Endothelial cell (in vitro differentiated cells): ENCODE measurements around the gene GAPT. TPM values are rescaled to one million over a fixed set of nuclear protein-coding genes. Genes with fewer than 3 reads are reported as not detected.

Source experiments
- DNase-seq: peaks from one replicate; pipeline ENCODE4 v3.0.0; 2021; ENCODE audit warnings: low spot score
- H3K27ac Mint-ChIP-seq: one replicate; pipeline ENCODE4 v1.8.0; 2021; ENCODE audit warnings: mixed read lengths, inconsistent platforms; ENCODE audit not compliant: unreplicated experiment
- H3K27me3 Mint-ChIP-seq: one replicate; pipeline ENCODE4 v1.8.0; 2021; ENCODE audit warnings: mild to moderate bottlenecking, moderate library complexity, mixed read lengths, inconsistent platforms; ENCODE audit not compliant: unreplicated experiment
- H3K36me3 Mint-ChIP-seq: one replicate; pipeline ENCODE4 v1.8.0; 2021; ENCODE audit warnings: mild to moderate bottlenecking, low read depth, mixed read lengths, inconsistent platforms; ENCODE audit not compliant: unreplicated experiment
- H3K4me1 Mint-ChIP-seq: one replicate; pipeline ENCODE4 v1.8.0; 2021; ENCODE audit warnings: mild to moderate bottlenecking, mixed read lengths, inconsistent platforms; ENCODE audit not compliant: unreplicated experiment
- H3K4me3 Mint-ChIP-seq: one replicate; pipeline ENCODE4 v1.8.0; 2021; ENCODE audit warnings: mild to moderate bottlenecking, mixed read lengths, inconsistent platforms; ENCODE audit not compliant: unreplicated experiment
- H3K9me3 Mint-ChIP-seq: one replicate; pipeline ENCODE4 v1.8.0; 2021; ENCODE audit warnings: mixed read lengths, inconsistent platforms; ENCODE audit not compliant: unreplicated experiment
- total RNA-seq: library from RNA; stranded (reverse); fragmentation: NEBNext Ultra II Directional; extraction: Animal tissue kit (Norgen Biotek cat#: 25700); gene quantifications from one replicate; pipeline ENCODE4 v1.2.1, GENCODE V29; 2021; ENCODE audit not compliant: unreplicated experiment
- TF ChIP-seq, protein P1 (sequence below): fragments of 200-600 bp; sonication (generic); IDR thresholded peaks from one replicate; pipeline ENCODE4 v1.5.0; 2021; ENCODE audit warnings: antibody characterized with exemption; ENCODE audit not compliant: unreplicated experiment

Gene GAPT
- total RNA-seq, 1 donor from 2014 or later = 1.4 TPM

DNA sequence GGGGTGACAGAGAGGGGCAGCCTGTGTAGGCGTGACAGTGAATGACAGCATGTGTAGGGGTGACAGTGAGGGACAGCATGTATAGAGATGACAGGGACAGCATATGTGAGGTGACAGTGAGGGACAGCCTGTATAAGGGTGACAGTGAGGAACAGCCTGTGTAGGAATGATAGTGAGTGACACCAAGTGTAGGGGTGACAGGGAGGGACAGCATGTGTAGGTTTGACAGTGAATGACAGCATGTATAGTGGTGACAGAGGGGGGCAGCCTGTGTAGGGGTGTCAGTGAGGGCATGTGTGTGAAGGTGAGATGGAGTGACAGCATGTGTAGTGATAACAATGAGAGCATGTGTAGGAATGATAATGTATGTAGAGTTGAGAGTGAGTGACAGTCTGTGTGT lies 8.7 kb upstream of the GAPT start:
- Mint-ChIP-seq H3K36me3 (no peaks in the 10 kb centered on the region), H3K9me3 (no peaks in the 10 kb centered on the region), H3K4me3 (no peak overlapping the region), H3K27ac (no peak overlapping the region), H3K4me1 (no peaks in the 10 kb centered on the region), H3K27me3 (peaks cover 1% of the 10 kb centered on the region)
- TF ChIP-seq, protein P1, sequence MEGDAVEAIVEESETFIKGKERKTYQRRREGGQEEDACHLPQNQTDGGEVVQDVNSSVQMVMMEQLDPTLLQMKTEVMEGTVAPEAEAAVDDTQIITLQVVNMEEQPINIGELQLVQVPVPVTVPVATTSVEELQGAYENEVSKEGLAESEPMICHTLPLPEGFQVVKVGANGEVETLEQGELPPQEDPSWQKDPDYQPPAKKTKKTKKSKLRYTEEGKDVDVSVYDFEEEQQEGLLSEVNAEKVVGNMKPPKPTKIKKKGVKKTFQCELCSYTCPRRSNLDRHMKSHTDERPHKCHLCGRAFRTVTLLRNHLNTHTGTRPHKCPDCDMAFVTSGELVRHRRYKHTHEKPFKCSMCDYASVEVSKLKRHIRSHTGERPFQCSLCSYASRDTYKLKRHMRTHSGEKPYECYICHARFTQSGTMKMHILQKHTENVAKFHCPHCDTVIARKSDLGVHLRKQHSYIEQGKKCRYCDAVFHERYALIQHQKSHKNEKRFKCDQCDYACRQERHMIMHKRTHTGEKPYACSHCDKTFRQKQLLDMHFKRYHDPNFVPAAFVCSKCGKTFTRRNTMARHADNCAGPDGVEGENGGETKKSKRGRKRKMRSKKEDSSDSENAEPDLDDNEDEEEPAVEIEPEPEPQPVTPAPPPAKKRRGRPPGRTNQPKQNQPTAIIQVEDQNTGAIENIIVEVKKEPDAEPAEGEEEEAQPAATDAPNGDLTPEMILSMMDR = no peak
- no peak for DNase-seq

- Mint-ChIP-seq H3K4me3 (no peak overlapping the region), H3K36me3 (no peaks in the 10 kb centered on the region), H3K27me3 (no peaks in the 10 kb centered on the region), H3K27ac (no peak overlapping the region), H3K4me1 (no peaks in the 10 kb centered on the region), H3K9me3 (no peaks in the 10 kb centered on the region)
- DNase-seq = no peak
- TF ChIP-seq, protein P1 = no peak
These were observed 6.7 kb upstream of the GAPT start for GRCh38 chr5:58484505-58484904.

- Mint-ChIP-seq H3K36me3 (no peaks in the 10 kb centered on the region), H3K9me3 (no peaks in the 10 kb centered on the region), H3K4me3 (no peak overlapping the region), H3K27me3 (no peaks in the 10 kb centered on the region), H3K4me1 (peaks cover 8% of the 10 kb centered on the region), H3K27ac (no peak overlapping the region)
- no peak for DNase-seq
- TF ChIP-seq, protein P1 = no peak
These were observed 4.9 kb upstream of the GAPT start for GRCh38 chr5:58486290-58486689.

DNA sequence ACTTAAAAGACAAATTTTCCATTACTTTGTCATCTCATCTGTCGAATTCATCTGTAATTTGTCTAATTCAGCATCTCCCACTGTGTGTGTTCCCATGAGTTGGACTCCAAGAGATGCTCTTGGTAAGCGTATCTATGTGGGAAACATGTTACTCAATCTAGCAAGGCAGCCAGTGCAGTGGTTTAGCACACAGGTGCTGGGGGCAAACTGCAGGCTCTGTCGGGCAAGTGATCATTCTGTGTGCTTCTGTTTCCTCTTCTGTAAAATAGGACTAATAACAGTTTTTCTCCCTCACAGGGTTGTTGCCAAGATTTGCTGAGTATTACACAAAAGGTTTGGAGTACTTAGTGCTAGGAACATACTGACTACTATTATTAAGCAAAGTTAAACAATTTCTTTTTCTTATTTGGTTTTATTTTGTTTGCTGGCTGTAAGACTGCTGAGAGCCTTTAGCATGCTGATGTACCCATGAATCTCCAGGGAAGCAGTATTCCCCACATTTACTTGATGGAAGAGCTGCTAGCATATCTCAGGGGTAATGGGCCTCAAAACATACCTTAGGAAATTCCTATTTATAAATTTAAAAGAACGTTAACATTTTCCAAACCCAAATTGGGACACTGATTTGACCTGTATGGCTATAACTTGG lies 709 bp upstream of the GAPT start:
- no peaks in the 10 kb centered on the region for H3K9me3 Mint-ChIP-seq
- TF ChIP-seq, protein P1 = no peak
- no peaks in the 10 kb centered on the region for H3K27me3 Mint-ChIP-seq
- no peaks in the 10 kb centered on the region for H3K36me3 Mint-ChIP-seq
- DNase-seq = no peak
- no peak overlapping the region for H3K4me3 Mint-ChIP-seq
- peaks cover 9% of the 10 kb centered on the region for H3K4me1 Mint-ChIP-seq
- no peak overlapping the region for H3K27ac Mint-ChIP-seq

DNA sequence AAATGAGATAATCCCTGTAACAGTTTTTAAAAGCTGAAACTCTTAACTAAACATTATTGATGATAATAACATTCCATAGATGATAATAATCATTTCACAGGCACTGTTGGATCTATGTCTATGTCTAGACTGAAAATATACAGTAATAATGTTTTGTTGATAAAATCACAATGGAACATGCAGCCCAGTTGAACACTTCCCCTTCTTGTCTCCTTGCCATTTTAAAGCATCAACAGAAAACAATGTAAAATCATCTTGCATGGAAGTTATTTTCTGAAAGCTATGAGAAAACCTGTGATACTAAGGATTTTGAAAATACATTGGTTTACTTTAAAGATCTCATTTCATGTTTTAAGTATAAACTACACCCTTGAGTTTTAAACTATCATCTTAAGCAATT lies 1.9 kb downstream of the GAPT start:
- TF ChIP-seq, protein P1 = no peak
- no peak for DNase-seq
- Mint-ChIP-seq H3K27ac (no peak overlapping the region), H3K27me3 (no peaks in the 10 kb centered on the region), H3K9me3 (no peaks in the 10 kb centered on the region), H3K36me3 (no peaks in the 10 kb centered on the region), H3K4me3 (no peak overlapping the region), H3K4me1 (peaks cover 9% of the 10 kb centered on the region)
